GM19452 (cell line): ENCODE measurements around the gene TMEM182.

ENCODE experiments used
- ATAC-seq: cut with Tn5 transposase; IDR thresholded peaks from one replicate; pipeline ENCODE4 v1.9.1; 2021; ENCODE audit not compliant: unreplicated experiment

TMEM182 gene

DNA sequence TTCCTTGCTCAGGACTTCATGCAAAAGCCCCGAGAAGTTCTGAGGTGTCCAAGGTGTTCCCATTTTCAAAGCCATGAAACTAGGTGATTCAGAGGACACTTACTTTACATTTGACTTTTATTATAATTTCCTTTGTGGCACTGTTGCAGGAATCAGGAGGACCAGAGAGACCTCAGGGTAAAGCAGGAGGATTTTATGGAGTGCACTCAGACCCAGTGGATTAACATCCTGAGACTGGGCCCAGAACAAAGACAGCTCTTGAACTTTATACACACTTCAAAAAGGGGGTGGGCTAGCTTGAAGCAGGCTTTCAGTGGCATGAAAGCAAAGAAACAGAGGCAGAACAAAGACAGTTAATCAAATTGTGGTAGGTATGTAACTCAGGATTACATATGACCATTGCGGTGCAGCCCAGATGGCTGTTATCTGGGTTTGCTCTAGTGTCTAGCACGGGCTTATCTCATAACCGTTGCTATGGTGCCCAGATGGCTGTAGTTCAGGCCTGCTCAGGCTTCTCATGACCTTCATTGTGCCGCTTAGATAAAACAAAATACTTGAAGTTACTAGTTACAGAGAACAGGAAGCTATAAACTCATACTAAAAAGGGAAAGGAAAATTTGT, 39.4 kb downstream of the TMEM182 start:
- no peak for ATAC-seq

- no peak for ATAC-seq
These were observed 40.2 kb downstream of the TMEM182 start for GRCh38 chr2:102801858-102802699.

- no peak for ATAC-seq
These were observed 41.4 kb downstream of the TMEM182 start for GRCh38 chr2:102803041-102803896.

- no peak for ATAC-seq
These were observed 42.0 kb downstream of the TMEM182 start for GRCh38 chr2:102803897-102804217.

GRCh38 chr2:102806250-102806837, 44.5 kb downstream of the TMEM182 start:
- no peak for ATAC-seq

- ATAC-seq, result no peak
These were observed 47.7 kb downstream of the TMEM182 start for GRCh38 chr2:102809291-102810189.

DNA sequence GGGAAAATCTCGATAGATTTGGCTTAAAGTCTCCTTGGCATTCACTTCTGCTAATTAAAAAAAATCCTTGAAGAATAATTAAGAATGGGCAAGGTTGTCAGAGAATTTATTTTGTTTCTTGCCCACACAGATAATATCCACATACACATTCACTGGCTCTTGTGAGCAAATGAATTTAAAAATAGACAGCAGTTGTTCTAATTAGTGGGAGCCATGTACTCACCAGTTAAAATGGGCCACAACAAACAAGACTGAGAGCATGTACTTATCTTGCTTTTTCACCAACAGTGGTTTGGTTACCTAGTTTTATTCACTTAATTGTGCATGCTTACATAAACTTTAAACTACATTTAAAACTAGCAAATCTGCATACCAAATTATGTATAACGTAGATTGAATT, 53.5 kb downstream of the TMEM182 start:
- no peak for ATAC-seq

- ATAC-seq, result no peak
These were observed 65.1 kb downstream of the TMEM182 start for GRCh38 chr2:102826904-102827303.

DNA sequence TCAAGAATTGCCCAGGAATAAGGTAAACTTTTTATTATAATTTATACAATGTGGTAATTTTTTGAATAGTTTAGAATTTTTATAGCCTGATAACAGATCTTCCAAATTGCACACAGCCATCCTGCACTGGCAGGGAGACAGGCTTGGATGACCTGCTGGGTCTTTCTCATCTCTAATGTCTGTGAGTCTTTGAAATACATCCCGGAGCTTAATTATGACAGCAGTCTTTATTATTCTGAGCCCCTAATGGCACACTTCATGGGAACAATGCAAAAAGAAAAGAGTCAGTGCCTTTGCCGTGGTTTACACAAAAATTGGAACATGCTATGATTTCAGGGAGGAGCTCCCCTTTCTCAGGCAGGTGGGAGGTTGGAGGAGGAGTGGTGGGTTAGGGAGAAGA, 71.0 kb downstream of the TMEM182 start:
- no peak for ATAC-seq

DNA sequence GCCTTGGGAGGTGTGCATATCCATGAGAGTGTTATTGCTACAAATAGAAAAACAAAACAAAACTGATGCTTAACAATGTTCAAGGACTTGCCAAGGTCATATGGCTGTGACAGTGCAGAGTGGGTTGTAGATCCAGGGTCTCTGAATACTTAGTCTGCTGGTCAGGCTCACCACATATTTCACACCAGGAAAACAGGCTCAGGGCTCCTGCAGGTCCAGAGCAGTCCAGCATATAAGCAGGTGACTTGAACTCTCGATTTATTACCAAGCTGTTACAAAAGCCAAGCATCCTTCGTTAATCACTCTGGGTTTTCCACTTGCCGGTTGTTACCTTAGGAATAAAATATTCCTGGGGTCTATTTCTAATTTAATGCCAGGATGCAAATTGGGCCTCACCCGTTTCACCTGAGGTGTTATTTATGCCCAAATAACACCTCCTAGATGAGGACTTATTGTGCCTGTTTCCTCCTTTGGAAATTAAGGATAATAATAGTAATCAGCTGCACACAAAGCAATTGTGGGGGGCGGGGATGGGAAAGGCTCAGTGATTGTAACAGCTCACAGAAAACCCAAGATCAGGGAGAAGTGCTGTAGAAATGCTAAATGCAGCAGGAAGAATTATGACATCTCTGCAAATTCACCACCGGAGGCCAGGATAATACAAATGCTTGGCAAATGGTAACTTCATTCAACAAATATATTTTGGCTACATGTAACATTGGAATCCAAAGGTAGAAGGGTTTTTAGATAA, 72.9 kb downstream of the TMEM182 start:
- no peak for ATAC-seq

DNA sequence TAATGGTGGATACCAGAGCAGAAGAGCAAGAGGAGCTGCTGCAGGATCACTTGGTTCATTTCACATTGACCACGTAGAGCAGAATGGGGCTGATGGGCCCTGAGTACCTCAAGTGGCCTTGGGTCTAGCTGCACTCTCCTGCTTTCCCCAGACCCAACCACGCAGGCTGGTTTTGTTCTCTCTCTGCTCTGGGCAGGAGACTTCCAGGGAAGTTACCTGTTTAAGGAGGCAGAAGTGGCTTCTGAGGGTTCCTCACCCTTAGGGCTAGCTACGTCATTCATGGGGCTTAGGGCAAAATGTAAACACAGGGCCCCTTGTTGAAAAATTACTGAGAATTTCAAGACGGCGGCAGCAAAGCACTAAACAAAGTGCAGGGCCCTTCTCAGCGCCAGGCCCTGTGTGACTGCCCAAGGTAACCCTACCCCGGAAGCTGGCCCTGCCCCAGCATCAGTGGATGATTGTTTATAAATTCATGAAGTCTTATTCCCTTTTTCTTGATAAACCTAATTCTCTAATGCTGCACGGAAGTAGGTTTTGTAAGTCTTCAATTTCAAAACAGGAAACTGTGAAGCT, 75.9 kb downstream of the TMEM182 start:
- ATAC-seq, result no peak

- no peak for ATAC-seq
These were observed 78.0 kb downstream of the TMEM182 start for GRCh38 chr2:102839668-102840388.

- peak; percentile 66 for ATAC-seq
These were observed 79.4 kb downstream of the TMEM182 start for GRCh38 chr2:102841107-102841840.

DNA sequence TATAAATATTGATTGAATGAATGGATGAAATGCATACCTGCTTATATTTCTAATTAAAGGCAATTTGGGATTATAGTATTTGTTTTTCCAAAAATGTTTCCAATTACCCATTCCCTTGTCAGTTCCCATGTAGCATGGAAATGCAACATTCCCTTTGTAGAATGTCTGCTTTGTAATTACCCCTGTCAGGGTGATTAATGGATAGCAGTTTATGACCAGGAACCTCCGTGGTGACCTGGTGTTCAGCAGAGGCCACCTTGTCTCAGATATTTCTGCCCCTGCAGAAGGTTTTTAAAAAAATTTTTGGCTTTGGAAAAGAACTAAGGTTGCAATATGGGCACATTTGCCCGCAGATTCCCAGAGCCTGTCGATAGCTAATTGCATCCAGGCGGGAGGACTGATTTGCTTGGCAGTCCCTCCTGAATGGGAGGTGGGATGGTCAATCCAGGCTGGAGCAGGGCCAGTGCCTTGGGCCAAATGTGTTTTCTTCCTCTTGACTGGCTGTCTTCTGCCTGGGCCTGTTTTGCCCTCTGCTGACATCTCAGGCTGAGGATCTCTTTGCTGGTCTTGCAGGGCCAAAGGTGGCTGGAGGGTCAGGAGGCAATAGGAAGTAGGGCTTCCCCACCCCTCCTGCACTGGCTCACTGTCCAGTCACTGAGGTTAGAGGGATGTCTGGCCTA, 82.1 kb downstream of the TMEM182 start:
- ATAC-seq, result no peak

GRCh38 chr2:102844911-102845310, 83.1 kb downstream of the TMEM182 start:
- ATAC-seq, result no peak

- no peak for ATAC-seq
These were observed 86.6 kb downstream of the TMEM182 start for GRCh38 chr2:102848366-102848839.

GRCh38 chr2:102850888-102851287, 89.1 kb downstream of the TMEM182 start:
- ATAC-seq, result no peak
